H1 (cell line): ENCODE measurements around the gene ARHGAP23.
"Not testable (repeated sequence)": the region's sequence is repeated elsewhere in the genome, so short reads cannot be mapped to it uniquely, and the experiment has no call there.

ENCODE experiments used
- EZH2 ChIP-seq: fragments of 200-600 bp; sonication (generic); IDR thresholded peaks from 2 replicates; pipeline ENCODE4 v1.7.1; 2012; ENCODE audit warnings: low read depth, mild to moderate bottlenecking, moderate library complexity, low read length, inconsistent platforms; ENCODE audit not compliant: severe bottlenecking
- MAX ChIP-seq: IDR thresholded peaks from 2 replicates; pipeline ENCODE4 v1.6.1; 2012; ENCODE audit warnings: inconsistent platforms
- NRF1 ChIP-seq: IDR thresholded peaks from 2 replicates; pipeline ENCODE4 v1.6.1; 2011; ENCODE audit warnings: mild to moderate bottlenecking, low read depth, low read length, improper control_type of control experiment
- POLR2A ChIP-seq, 2 experiments: IDR thresholded peaks; 1 replicate in 1 of 2; 2 replicates in 1 of 2; pipeline ENCODE4 v1.6.1; 2011; ENCODE audit warnings: low read depth in 2 of 2, low read length in 2 of 2, mild to moderate bottlenecking in 2 of 2; ENCODE audit errors: control extremely low read depth in 1 of 2
- RFX5 ChIP-seq: IDR thresholded peaks from 2 replicates; pipeline ENCODE4 v1.6.1; 2011; ENCODE audit warnings: low read depth, low read length, improper control_type of control experiment, borderline replicate concordance
- SRF ChIP-seq: IDR thresholded peaks from 2 replicates; pipeline ENCODE4 v1.6.1; 2011; ENCODE audit warnings: mild to moderate bottlenecking, low read depth, low read length, moderate library complexity
- TAF1 ChIP-seq: IDR thresholded peaks from 2 replicates; pipeline ENCODE4 v1.6.1; 2011; ENCODE audit warnings: mild to moderate bottlenecking, low read depth, low read length
- USF2 ChIP-seq: IDR thresholded peaks from 2 replicates; pipeline ENCODE4 v1.6.1; 2011; ENCODE audit warnings: low read length, improper control_type of control experiment
- TF ChIP-seq, protein P1 (sequence below), 3 experiments: IDR thresholded peaks; 1 replicate in 2 of 3; 2 replicates in 1 of 3; pipeline versions ENCODE4 v1.5.1 to v1.6.1; 2011; ENCODE audit warnings: low read length in 3 of 3, mild to moderate bottlenecking in 3 of 3, inconsistent platforms in 2 of 3, low read depth in 1 of 3, moderate library complexity in 1 of 3; ENCODE audit not compliant: insufficient read depth in 1 of 3; ENCODE audit errors: control extremely low read depth in 1 of 3

DNA sequence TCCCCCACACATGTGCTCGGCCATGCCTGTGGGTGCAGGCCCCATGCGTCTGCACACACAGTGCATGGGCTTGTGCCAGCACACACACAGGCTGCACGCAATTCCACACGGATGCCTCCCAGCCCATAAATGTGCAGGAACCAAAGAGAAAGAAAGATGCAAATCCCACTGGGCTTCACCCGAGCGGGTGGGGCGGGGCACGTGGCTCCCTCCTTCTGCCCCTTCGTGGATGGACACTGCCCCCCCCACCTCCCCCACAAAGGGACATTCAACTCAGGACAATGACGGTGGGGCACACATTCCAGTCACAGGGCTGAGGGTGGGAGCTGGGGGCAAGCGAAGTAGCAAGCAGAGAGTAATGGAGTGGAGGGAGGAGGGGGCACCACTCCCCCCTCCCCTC lies 102.6 kb downstream of the ARHGAP23 start:
- TF ChIP-seq, protein P1, sequence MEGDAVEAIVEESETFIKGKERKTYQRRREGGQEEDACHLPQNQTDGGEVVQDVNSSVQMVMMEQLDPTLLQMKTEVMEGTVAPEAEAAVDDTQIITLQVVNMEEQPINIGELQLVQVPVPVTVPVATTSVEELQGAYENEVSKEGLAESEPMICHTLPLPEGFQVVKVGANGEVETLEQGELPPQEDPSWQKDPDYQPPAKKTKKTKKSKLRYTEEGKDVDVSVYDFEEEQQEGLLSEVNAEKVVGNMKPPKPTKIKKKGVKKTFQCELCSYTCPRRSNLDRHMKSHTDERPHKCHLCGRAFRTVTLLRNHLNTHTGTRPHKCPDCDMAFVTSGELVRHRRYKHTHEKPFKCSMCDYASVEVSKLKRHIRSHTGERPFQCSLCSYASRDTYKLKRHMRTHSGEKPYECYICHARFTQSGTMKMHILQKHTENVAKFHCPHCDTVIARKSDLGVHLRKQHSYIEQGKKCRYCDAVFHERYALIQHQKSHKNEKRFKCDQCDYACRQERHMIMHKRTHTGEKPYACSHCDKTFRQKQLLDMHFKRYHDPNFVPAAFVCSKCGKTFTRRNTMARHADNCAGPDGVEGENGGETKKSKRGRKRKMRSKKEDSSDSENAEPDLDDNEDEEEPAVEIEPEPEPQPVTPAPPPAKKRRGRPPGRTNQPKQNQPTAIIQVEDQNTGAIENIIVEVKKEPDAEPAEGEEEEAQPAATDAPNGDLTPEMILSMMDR (IDR thresholded peaks at IDR 0.05; ENCODE audit: control extremely low read depth in 1 of 3, insufficient read depth in 1 of 3, low read depth in 1 of 3, low read length in 3 of 3), result not testable (repeated sequence)
- not testable (repeated sequence) for TF ChIP-seq EZH2; RFX5; TAF1; NRF1; USF2; SRF; POLR2A (IDR thresholded peaks at IDR 0.05; ENCODE audit: control extremely low read depth in 1 of 2, low read depth in 2 of 2, low read length in 2 of 2); MAX
